GM21447 (cell line): ENCODE measurements around the gene TAF6.
"Not testable (repeated sequence)": the region's sequence is repeated elsewhere in the genome, so short reads cannot be mapped to it uniquely, and the experiment has no call there.

ENCODE experiments used
- ATAC-seq: cut with Tn5 transposase; IDR thresholded peaks from one replicate; pipeline ENCODE4 v1.9.1; 2021; ENCODE audit not compliant: unreplicated experiment

Gene TAF6

GRCh38 chr7:100152937-100153666 is 33.9 kb upstream of the TAF6 start:
- ATAC-seq = no peak

DNA sequence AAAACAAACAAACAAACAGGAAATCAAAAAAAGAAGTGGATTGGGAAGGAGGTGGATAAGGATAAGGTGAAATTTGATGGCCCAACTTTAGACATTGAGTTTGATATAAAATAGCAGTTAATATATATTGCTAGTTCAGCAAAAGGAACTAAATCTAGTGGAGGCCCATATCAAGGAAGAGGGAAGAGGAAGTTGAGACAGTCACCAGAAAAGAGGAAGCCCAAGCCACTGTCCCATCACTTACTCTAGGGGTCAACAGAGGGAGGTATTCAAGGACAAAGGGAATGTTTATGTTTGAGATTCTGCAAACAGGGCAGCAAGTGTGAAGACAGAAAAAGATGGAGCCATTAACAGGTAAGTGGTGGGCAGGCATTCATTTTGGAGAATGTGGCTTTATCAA is 33.2 kb upstream of the TAF6 start:
- no peak for ATAC-seq

- ATAC-seq = peak; percentile 98
These were observed 29.6 kb upstream of the TAF6 start, which contains the start of gene LAMTOR4 for GRCh38 chr7:100148559-100149328. LAMTOR4 (plus strand) TSS chr7:100148918; CDS start chr7:100148973, 55 bp downstream.

DNA sequence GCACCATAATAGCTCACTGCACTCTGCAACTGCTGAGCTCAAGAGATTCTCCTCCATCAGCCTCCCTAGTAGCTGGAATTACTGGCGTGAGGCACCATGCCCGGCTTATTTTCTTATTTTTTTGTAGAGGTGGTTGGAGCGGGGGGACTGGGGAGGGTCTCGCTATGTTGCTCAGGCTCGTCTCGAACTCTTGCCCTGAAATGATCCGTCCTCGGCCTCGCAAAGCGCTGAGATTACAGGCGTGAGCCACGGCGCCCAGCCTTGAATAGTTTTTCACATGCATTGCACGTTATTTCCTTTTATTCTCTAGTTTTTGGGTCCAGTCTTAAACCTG is 29.0 kb upstream of the TAF6 start:
- no peak for ATAC-seq

- ATAC-seq = no peak
These were observed 28.1 kb upstream of the TAF6 start for GRCh38 chr7:100147278-100147677.

DNA sequence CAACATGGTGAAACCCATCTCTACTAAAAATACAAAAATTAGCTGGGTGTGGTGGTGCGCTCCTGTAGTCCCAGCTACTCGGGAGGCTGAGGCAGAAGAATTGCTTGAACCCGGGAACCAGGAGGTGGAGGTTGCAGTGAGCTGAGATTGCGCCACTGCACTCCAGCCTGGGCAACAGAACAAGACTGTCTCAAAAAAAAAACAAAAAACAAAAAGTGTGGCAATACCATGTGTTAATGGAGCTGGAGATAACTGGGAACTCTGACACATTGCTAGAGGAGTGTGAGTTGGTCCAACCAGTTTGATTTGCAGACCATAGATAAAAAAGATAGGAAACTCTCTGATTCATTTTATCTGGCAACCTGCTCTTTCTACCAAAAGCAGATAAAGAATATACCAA is 27.2 kb upstream of the TAF6 start:
- not testable (repeated sequence) for ATAC-seq

DNA sequence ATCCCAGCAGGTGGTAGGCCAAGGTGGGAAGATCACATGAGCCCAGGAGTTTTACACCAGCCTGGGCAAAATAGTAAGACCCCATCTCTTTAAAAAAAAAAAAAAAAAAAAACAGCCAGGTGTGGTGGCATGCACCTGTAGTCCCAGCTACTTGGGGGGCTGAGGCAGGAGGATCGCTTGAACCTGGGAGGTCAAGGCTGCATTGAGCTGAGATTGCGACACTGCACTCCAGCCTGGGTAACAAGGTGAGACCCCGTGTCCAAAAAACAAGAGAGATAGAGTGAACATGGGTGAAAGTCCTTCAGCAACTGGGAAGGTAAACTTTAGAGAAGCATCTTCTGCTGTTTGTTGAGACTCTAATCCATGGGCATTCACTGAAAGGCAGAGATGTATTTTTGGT is 23.3 kb upstream of the TAF6 start:
- ATAC-seq = no peak

DNA sequence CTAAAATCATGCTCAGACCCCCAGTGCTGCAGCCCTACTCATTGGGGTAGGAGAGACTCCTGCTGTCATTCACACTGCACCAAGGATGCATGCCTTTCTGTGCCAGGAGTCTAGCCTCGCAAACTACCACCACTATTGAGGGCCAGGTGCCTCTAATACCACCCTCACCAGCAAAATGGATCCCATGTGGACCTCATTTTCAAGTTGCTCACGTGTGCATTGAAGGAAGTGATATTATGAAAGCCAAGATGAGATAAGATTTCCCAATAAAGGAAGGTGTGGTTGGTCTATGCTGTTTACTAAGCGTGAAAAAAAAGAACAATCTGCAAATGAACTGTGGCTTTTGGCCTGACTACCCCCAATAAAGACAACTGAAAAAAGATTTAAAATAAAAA is 22.4 kb upstream of the TAF6 start:
- ATAC-seq = no peak

DNA sequence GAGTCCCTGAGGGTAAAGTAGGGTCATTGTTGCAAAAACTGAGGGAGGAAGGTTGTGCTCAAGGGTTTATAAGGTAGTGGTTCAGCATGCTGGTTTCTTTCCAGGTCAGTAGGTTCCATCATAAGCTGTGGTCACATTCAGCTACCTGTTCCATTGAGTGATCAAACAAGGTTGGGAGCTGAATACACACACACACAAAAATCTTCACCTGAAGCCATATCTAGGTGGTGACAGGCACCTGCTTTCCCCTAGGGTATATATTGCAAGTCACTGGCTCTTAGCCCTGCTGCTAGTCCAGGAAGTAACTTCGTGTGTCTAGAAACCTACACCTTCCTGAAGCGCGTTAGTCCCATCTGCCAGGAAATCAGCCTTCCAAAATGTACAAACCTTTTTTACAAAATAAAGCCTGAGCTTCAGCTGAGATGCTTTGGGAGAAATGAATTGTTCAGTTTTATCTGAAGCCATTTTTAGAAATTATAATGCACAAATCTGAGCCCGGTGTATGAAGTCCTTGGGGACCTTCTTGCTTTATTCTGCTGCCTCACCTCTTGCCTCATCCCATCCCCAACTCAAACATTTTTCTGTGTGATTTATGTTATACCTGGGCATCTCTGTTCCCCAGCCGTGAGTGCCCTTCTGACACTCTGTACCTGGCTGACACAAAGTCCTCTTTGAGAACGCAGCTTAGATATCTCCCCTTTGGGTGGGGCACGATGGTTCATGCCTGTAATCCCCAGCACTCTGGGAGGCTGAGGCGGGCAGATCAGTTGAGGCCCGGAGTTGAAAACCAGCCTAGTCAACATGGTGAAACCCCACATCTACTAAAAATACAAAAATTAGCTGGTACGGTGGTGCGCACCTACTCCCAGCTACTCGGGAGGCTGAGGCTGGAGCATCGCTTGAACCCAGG is 18.9 kb upstream of the TAF6 start:
- ATAC-seq = no peak

- ATAC-seq = no peak
These were observed 13.6 kb upstream of the TAF6 start for GRCh38 chr7:100132697-100133151.

GRCh38 chr7:100132126-100132525 is 13.0 kb upstream of the TAF6 start:
- no peak for ATAC-seq

DNA sequence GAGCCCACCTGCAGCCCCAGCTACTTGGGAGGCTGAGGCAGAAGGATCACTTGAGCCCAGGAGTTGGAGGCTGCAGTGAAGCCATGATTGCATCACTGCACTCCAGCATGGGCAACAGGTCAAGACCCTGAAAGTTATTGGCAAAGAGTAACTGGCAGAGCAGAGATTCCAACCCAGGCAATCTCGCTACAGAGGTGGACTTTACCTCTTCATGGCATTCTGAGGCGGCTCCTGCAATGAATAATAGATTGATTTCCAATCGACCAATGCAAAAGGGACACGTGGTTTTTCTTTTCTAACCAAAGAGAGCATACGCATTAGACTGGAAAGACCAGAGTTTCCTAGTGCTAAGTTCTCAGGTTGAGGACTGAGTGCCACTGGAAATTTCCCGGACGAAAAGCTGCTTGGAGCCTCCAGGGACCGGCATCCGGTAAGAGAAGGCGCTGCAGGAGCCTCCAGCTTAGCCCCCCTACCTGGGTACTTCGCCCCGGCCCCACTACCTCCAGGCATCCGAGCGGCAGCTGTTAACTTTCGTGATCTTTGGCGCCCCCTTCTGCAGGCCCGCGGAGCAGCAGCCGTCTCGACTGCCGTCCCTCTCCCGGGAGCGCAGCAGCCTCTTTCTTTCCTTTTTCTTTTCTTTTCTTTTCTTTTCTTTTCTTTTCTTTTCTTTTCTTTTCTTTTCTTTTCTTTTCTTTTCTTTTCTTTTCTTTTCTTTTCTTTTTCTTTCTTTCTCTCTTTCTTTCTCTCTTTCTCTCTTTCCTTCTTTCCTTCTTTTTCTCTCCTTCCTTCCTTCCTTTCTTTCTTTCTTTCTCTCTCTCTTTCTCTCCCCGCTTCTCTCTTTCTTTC is 11.7 kb upstream of the TAF6 start:
- ATAC-seq = no peak

- not testable (repeated sequence) for ATAC-seq
These were observed 11.1 kb upstream of the TAF6 start for GRCh38 chr7:100130220-100130607.

GRCh38 chr7:100128637-100128963 is 9.4 kb upstream of the TAF6 start:
- no peak for ATAC-seq

- ATAC-seq = no peak
These were observed 8.9 kb upstream of the TAF6 start for GRCh38 chr7:100127866-100128636.

GRCh38 chr7:100126931-100127865 is 8.0 kb upstream of the TAF6 start, which contains the start of gene MBLAC1:
MBLAC1 (plus strand) TSS chr7:100126967; CDS start chr7:100127396, 429 bp downstream.
- peak; percentile 68 for ATAC-seq

DNA sequence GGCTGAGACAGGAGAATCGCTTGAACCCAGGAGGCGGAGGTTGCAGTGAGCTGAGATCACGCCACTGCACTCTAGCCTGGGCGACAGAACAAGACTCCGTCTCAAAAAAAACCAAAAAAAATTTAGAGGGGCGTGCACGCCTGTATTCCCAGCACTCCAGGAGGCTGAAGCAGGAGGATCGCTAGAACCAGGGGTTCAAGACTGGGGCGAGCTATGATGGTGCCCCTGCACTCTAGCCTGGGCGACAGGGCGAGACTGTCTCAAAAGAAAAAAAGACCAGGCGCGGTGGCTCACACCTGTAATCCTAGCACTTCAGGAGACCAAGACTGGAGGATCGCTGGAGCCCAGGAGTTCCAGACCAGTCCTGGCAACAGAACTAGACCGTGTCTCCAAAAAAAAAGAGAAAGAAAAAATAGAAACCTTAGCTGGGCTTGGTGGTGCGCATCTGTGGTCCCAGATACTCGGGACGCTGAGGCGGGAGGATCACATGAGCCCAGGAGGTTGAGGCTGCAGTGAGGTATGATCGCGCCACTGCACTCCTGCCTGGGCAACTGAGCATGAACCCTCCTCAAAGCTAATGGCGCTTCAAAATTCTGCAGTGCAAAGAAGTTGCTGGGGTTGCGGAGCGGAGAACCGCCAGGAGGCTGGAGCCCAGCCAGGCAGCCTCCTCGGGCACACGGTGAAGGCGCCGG is 7.2 kb upstream of the TAF6 start:
- no peak for ATAC-seq
